HG03571 (cell line): Measurements from ENCODE around the gene MAGEF1.

Experiments
- ATAC-seq: cut with Tn5 transposase; IDR thresholded peaks from one replicate; pipeline ENCODE4 v1.9.1; 2021; ENCODE audit not compliant: unreplicated experiment

MAGEF1 gene

GRCh38 chr3:184693011-184693975 is 18.6 kb downstream of the MAGEF1 start:
- ATAC-seq: no peak

- ATAC-seq: no peak
These were observed 20.2 kb downstream of the MAGEF1 start for GRCh38 chr3:184691397-184692231.

- ATAC-seq: no peak
These were observed 21.5 kb downstream of the MAGEF1 start for GRCh38 chr3:184690192-184690883.

GRCh38 chr3:184688882-184689271 is 23.0 kb downstream of the MAGEF1 start:
- ATAC-seq: no peak

- no peak for ATAC-seq
These were observed 23.5 kb downstream of the MAGEF1 start for GRCh38 chr3:184688251-184688881.

- ATAC-seq: no peak
These were observed 24.4 kb downstream of the MAGEF1 start for GRCh38 chr3:184687363-184688015.

GRCh38 chr3:184685646-184686045 is 26.2 kb downstream of the MAGEF1 start:
- no peak for ATAC-seq

- ATAC-seq: no peak
These were observed 26.8 kb downstream of the MAGEF1 start for GRCh38 chr3:184685055-184685454.

GRCh38 chr3:184683900-184684560 is 27.8 kb downstream of the MAGEF1 start:
- no peak for ATAC-seq

- ATAC-seq: no peak
These were observed 28.6 kb downstream of the MAGEF1 start for GRCh38 chr3:184683234-184683633.

GRCh38 chr3:184682671-184683070 is 29.2 kb downstream of the MAGEF1 start:
- no peak for ATAC-seq

- no peak for ATAC-seq
These were observed 31.2 kb downstream of the MAGEF1 start for GRCh38 chr3:184680385-184681345.

GRCh38 chr3:184679056-184679816 is 32.6 kb downstream of the MAGEF1 start:
- ATAC-seq: no peak

GRCh38 chr3:184678317-184679055 is 33.4 kb downstream of the MAGEF1 start:
- ATAC-seq: no peak

GRCh38 chr3:184677344-184678316 is 34.2 kb downstream of the MAGEF1 start:
- no peak for ATAC-seq

- no peak for ATAC-seq
These were observed 34.9 kb downstream of the MAGEF1 start for GRCh38 chr3:184676927-184677326.
